HG03108 (cell line): Measurements from ENCODE around the gene RBM18.

Experiments used
- ATAC-seq: cut with Tn5 transposase; IDR thresholded peaks from one replicate; pipeline ENCODE4 v1.9.1; 2021; ENCODE audit warnings: moderate library complexity; ENCODE audit not compliant: unreplicated experiment

The RBM18 gene

GRCh38 chr9:122223435-122223834, 41.2 kb downstream of the RBM18 start:
- no peak for ATAC-seq

GRCh38 chr9:122222791-122223190, 41.8 kb downstream of the RBM18 start:
- ATAC-seq = no peak

GRCh38 chr9:122221183-122221811, 43.3 kb downstream of the RBM18 start:
- ATAC-seq = no peak

GRCh38 chr9:122220673-122221182, 43.9 kb downstream of the RBM18 start:
- ATAC-seq = no peak

GRCh38 chr9:122219856-122220672, 44.6 kb downstream of the RBM18 start:
- ATAC-seq = no peak

- ATAC-seq = no peak
These were observed 45.4 kb downstream of the RBM18 start for GRCh38 chr9:122218935-122219855.

GRCh38 chr9:122218071-122218934, 46.3 kb downstream of the RBM18 start:
- no peak for ATAC-seq

GRCh38 chr9:122217640-122218039, 47.0 kb downstream of the RBM18 start:
- no peak for ATAC-seq

GRCh38 chr9:122216798-122217418, 47.7 kb downstream of the RBM18 start:
- ATAC-seq = no peak

- no peak for ATAC-seq
These were observed 48.4 kb downstream of the RBM18 start for GRCh38 chr9:122216138-122216797.

- no peak for ATAC-seq
These were observed 49.0 kb downstream of the RBM18 start for GRCh38 chr9:122215663-122216062.

GRCh38 chr9:122214507-122214906, 50.1 kb downstream of the RBM18 start:
- ATAC-seq = no peak

GRCh38 chr9:122213589-122214413, 50.8 kb downstream of the RBM18 start:
- ATAC-seq = no peak

- ATAC-seq = no peak
These were observed 51.5 kb downstream of the RBM18 start for GRCh38 chr9:122213102-122213588.

- no peak for ATAC-seq
These were observed 52.1 kb downstream of the RBM18 start for GRCh38 chr9:122212473-122213004.

- ATAC-seq = no peak
These were observed 55.2 kb downstream of the RBM18 start for GRCh38 chr9:122209451-122209850.

GRCh38 chr9:122207096-122207495, 57.5 kb downstream of the RBM18 start:
- no peak for ATAC-seq
